ENCODE measurements around the gene ROBO1.

The ROBO1 gene

GRCh38 chr3:79461129-79461792 lies 306.5 kb downstream of the ROBO1 start:
- no peak for DNase-seq (ENCODE audit: low read depth)

- DNase-seq (ENCODE audit: low read depth), result no peak
These were observed 314.2 kb downstream of the ROBO1 start for GRCh38 chr3:79453600-79453999.

GRCh38 chr3:79436387-79436786 lies 331.4 kb downstream of the ROBO1 start:
- DNase-seq (ENCODE audit: low read depth), result no peak

GRCh38 chr3:79427081-79427480 lies 340.7 kb downstream of the ROBO1 start:
- no peak for DNase-seq (ENCODE audit: low read depth)

DNA sequence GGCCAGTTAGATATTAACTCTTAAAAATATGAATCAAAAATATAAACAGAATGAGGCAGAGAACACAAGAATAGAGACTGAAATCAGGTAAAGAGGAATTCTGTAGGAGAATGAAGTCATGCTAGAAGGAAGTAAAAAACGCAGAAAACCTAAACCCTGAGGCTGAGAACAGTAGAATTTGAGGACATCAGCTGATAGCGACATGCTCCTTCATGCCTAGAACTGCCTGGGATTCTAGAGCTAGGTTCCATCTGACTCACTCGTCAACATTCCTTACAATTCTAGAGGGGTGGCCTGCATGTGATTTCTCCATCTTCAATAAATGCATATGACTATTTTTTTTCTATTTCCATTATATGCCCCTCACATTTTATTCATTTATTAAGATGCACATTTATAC lies 343.0 kb downstream of the ROBO1 start:
- DNase-seq (ENCODE audit: low read depth), result no peak

DNA sequence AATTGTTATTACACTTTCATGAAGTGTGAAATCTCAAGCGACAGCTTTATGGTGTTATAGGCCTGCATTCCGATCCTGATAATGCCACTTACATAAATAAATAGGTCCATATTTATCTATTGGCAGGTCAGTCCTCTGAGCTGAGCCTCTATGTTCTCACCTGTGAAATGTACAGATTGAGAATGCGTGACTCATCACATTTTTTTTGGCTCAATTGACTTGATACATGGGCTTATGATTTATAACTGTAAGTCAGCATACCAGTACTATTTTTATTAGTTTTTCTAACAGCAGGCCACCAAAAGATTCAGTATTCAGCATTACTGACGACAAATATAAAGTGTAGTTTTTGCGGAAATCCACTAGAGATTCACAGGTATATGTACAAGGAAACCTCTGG lies 344.4 kb downstream of the ROBO1 start:
- DNase-seq (ENCODE audit: low read depth), result no peak

GRCh38 chr3:79421273-79421672 lies 346.5 kb downstream of the ROBO1 start:
- no peak for DNase-seq (ENCODE audit: low read depth)

DNA sequence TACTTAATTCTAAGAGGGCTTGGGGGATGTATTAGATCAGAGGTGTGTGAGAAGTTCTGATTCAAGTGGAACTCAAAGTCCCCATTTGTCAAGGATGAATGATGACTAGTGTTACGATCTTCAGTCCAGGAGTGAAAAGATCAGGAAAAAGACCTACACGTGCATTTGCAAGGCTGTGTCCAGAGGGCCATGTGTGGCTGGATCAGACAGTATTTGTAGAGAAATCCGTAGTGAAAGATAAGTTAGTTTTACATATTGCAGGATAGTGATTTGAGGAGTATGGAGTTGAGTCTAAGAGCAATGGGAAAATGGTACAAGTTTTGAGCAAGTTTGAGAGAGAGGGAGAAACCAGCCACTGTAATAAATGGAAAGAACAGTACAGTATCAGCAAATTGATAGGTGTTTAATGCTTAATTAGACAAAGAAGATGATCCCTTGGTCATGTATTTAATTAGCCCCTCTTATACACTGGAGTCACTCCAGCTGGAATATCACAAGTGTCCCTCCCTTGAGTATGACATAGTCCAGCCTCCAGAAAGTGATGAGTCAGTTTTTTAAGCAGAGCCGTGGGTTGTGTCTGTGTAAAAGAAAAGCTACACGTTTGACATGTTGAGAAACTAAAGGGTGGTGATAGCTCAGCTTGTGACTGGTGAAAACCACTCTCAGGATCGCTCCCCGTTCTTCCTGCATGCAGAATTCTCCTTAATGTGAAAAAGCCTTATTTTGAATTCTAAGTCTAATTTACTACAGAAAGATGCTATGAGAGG lies 348.8 kb downstream of the ROBO1 start:
- no peak for DNase-seq (ENCODE audit: low read depth)

GRCh38 chr3:79415356-79415755 lies 352.4 kb downstream of the ROBO1 start:
- DNase-seq (ENCODE audit: low read depth), result no peak

DNA sequence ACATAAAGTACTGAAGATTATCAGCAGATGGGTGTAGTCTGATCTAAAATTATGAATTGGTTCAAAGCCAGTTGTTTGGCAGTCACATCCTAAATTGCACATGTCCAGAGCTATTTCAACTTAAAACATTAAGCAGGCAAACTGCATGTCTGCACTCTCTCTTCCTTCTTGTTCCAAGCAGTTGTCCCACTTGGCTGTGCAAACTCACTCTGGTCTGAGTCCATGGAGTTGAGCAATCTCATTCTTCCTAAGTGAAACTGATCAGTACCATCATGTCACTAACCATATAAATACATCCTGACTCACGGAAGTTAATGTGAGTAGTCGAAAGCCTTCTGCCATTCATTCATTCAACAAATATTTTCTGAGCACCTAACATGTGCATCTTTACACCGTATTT lies 353.0 kb downstream of the ROBO1 start:
- DNase-seq (ENCODE audit: low read depth), result no peak

DNA sequence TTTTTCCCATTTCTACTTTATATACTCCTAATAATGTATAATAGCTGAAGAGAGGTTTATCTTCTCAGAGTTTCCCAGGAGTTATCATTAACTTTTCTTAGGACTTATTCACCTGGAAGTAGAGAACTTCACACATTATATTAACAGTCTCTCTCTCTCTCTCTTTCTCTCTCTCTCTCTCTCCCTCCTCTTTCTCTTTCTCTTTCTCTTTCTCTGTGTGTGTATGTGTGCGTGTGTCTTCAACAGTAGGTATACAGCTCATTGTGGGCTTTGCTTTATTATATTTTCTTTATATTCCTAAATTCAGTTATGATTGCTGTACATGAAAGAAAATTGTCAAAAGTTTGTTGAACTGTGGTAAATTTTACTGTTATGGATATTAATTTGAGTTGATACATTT lies 353.8 kb downstream of the ROBO1 start:
- no peak for DNase-seq (ENCODE audit: low read depth)

DNA sequence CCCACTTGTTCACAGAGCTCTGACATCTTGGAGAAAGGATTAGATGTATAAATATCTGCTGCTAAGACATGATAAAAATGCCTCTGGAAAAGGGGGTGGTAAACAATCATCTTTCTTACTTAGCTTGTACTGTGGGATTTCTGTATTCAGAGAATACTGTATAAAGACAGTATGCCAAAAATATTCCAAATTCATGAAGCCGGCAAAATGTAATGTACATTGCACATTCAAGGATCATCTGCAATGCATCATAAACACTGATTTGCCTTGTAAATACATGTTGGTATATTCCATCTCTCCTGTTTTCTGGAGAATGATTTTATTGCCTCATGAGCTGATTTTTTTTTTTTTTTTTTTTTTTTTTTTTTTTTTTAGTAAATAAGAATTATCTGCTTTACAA lies 355.3 kb downstream of the ROBO1 start:
- DNase-seq (ENCODE audit: low read depth), result no peak

GRCh38 chr3:79410617-79411016 lies 357.2 kb downstream of the ROBO1 start:
- no peak for DNase-seq (ENCODE audit: low read depth)

- no peak for DNase-seq (ENCODE audit: low read depth)
These were observed 357.7 kb downstream of the ROBO1 start for GRCh38 chr3:79410136-79410535.

- no peak for DNase-seq (ENCODE audit: low read depth)
These were observed 361.6 kb downstream of the ROBO1 start for GRCh38 chr3:79406175-79406574.

DNA sequence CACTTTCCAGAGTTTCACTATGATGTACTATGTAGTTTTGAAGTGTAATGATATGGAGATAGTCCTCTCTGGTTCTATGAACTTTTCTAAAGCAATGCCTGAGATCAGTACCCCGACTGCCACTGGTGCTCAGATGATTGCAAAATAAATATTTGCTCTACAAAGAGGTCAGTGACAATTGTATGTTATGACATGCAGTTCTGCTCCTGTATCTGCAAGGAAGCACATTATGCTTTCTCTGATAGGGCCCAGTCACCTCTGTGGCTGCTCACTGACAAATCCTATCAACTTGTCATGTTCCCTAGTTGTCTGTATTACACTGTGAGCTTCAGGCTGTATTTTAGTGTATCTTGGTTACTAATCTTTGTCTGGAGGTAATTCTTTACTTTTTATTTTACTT lies 362.6 kb downstream of the ROBO1 start:
- DNase-seq (ENCODE audit: low read depth), result no peak

GRCh38 chr3:79396595-79396994 lies 371.2 kb downstream of the ROBO1 start:
- no peak for DNase-seq (ENCODE audit: low read depth)

GRCh38 chr3:79392479-79392878 lies 375.3 kb downstream of the ROBO1 start:
- no peak for DNase-seq (ENCODE audit: low read depth)

DNA sequence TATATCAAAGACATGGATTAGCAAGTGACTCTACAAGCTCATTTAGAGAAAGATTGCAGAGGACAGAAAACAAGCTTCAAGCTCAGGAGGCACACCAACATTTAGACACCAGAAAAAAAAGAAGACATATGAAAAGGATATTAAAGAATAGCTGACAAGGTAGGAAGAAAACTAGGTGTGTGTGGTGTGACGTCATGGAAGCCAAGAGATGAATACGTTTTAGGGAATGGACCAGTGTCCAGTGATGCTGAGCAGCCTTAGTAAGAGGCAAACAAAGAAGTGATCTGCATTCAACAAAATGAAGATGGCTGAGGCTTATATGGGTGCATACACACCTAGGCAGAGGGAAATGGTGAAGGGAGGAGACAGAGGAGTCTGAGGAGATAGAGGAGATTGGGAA lies 377.4 kb downstream of the ROBO1 start:
- no peak for DNase-seq (ENCODE audit: low read depth)

DNA sequence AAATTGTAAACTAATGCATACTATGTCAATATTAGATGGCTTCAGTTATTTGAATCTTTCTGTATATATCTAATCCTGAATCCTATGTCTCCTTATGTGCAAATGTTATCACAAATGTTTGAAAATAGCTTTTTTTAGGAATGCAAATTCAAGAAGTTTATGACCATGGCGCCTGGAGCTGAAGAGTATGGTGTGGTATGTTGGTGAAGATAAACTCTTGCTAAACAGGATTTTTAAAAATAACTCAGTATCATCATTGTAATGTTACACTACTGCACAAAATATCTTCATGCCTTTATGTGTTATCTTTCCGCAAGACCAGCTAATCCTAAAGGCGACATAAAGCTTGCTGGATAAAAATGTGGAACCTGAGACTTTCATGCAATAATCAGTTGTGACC lies 382.6 kb downstream of the ROBO1 start:
- DNase-seq (ENCODE audit: low read depth), result no peak

GRCh38 chr3:79383402-79384012 lies 384.3 kb downstream of the ROBO1 start:
- no peak for DNase-seq (ENCODE audit: low read depth)

GRCh38 chr3:79380581-79380980 lies 387.2 kb downstream of the ROBO1 start:
- DNase-seq (ENCODE audit: low read depth), result no peak

DNA sequence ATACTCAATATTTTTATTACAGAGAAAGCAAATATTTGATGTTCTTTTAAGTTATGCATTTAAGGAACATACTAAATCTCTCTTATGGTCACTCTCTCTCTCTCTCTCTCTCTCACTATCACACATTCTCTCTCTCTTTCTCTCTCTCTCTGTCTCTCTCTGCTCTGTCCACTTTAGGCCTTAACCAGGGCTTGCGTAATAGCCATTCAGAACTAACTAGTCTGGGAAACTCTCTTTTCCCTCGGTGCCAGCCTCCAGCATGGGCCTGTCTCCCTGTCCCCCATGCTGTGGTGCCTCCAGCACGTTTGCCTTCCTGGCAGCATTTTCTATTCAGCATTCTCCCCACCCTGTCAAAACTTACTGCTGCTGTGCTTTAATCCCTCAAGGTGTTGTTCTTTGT lies 389.7 kb downstream of the ROBO1 start:
- DNase-seq (ENCODE audit: low read depth), result no peak
